CD4-positive, alpha-beta T cell treated with Interleukin-4 for 4 hours (primary cell): ENCODE results near the gene COG5.
"Not testable (repeated sequence)": the region's sequence is repeated elsewhere in the genome, so short reads cannot be mapped to it uniquely, and the experiment has no call there.

ENCODE experiments used
- DNase-seq: peaks from one replicate; pipeline ENCODE4 v3.0.0-alpha.2; 2020

The COG5 gene

DNA sequence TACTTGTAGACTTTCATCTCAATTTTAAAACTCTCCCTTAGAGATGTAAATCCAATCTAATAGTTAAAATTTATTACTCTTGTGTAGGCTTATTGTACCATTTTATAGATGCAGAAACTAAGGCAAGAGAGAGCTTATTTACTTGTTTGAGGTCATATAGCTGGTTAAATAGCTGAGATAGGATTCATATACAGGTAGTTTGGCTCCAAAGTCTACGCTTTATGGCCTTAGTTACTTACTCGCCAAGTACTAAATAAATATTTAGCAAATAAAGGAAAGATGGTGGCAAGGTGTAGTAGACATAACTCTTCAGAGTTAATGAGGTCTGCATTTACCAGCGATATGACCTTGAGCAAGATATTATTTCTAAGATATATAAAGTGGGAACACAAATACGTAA is 308.1 kb downstream of the COG5 start:
- no peak for DNase-seq

- DNase-seq = no peak
These were observed 309.2 kb downstream of the COG5 start for GRCh38 chr7:107254398-107254985.

DNA sequence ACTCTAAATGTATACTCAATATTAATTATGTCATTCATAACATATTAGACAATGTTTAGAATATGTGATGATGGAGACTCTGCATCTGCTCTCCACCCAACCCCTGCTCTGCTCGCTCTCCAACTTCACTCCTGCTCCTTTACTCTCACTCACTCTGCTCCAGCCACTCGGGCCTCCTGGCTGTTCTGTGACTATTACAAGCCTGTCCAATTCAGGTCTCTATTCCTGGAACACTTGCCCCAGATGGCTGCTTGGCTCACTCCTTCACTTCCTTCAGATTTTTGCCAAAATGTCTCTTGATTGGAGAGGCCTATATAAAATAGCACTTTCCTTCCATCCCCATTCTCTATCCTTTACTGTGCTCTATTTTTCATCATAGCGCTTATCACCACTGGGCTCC is 310.1 kb downstream of the COG5 start:
- no peak for DNase-seq

DNA sequence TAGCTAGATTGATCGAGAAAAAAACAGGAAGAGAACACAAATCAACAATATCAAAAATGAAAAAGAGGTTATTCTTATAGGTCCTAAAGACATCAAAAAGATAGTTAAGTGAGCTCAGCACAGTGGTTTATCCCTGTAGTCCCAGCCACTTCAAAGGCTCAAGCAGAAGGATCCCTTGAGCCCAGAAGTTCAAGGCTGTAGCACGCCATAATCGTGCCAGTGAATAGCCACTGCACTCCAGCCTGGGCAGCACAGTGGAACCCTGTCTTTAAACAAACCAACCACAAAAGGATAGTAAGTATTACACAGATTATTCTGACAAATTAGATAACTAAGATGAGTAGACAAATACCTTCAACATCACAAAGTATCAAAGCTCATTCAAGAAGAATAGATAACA is 311.8 kb downstream of the COG5 start:
- DNase-seq = no peak

GRCh38 chr7:107248551-107249316 is 315.0 kb downstream of the COG5 start:
- no peak for DNase-seq

DNA sequence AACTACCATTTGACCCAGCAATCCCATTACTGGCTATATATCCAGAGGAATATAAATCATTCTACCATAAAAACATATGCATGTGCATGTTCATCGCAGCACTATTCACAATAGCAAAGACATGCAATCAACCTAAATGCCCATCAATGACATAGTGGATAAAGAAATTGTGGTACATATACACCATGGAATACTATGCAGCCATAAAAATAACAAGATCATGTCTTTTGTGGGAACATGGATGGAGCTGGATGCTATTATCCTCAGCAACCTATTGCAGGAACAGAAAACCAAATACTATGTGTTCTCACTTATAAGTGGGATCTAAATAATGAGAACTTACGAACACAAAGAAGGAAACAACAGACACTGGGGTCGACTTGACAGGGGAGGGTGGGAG is 316.9 kb downstream of the COG5 start:
- not testable (repeated sequence) for DNase-seq

GRCh38 chr7:107244613-107245012 is 319.1 kb downstream of the COG5 start:
- DNase-seq = no peak

- no peak for DNase-seq
These were observed 321.5 kb downstream of the COG5 start for GRCh38 chr7:107242267-107242666.

DNA sequence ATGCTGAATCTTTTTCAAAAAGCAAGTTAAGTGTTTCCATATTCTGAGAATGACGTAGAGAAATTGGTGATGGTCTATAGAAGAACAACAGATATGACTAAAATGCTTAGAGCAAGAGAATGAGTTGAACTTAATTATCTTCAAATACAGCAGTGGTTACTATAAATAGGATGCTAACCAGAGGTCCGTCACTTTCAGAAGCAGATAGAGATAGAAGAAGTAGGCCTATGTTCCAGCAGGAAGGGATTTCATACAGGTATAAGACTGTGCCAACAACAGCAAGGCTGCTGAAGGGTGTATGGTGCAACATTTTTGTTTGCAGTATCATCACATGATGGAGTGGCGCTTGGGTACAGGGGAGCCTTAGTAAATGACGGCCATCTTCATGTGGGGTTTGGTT is 326.3 kb downstream of the COG5 start:
- DNase-seq = no peak

GRCh38 chr7:107236862-107237261 is 326.9 kb downstream of the COG5 start:
- DNase-seq = no peak

GRCh38 chr7:107234436-107234835 is 329.3 kb downstream of the COG5 start:
- DNase-seq = no peak

DNA sequence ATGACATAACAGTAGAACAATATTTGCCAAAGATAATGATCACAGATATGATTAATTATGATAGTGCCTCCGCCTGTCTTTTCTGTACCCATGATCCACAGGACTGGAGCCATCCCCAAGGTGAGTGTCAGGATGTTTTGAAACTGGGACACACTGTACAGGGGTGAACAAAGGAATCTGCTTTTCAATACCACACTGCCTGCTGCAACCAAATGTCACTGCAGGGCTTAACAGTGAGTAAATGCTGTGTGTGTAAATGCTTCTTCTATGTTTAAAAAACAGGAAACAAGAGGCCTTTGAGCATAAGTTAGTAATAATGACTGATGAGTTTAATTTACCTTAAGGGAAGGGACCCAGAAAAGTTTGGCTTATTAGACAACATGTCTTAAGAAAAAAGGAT is 329.7 kb downstream of the COG5 start:
- no peak for DNase-seq

GRCh38 chr7:107233174-107233573 is 330.5 kb downstream of the COG5 start:
- DNase-seq = no peak

DNA sequence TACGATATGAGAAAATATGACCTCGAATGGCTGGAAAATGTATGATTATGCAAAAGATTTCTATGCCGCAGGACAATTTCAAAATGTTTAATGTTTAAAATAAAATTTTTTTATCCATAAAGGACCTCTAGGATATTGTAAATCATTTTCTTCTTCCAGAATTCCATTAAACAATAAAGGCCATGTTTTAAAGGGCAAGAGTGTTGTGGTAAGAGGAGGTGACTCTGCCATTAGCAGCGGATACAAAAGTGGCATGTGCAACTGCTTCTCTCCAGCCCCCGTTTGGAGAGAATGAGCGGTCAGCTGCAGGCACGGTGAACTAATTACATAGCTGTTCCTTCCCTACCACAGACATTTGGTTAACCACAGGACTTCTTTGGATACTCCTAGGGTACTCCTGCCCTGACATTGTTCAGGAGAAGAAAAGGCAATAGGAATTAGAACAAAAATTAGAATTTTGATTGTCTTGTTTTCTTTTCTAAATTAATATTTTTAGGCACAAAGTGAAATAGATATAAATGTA is 331.1 kb downstream of the COG5 start:
- no peak for DNase-seq

DNA sequence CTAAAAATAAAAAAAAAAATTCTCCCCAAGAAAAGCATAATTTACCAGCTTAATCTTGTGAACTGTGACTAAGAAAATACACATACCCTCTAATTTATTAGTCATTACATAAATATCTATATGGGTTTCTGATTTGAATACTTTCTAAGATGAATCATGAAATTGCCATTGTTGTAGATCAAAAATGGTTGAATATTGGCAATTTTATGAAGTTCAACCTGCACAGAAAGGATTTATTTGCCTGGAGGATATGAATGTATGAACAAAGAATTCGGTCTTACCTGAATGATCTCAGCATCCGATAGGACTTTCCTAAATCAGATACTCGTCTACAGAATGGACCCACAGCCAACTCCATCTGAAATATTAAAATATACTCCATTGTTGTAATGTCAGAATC is 333.4 kb downstream of the COG5 start:
- DNase-seq = no peak

DNA sequence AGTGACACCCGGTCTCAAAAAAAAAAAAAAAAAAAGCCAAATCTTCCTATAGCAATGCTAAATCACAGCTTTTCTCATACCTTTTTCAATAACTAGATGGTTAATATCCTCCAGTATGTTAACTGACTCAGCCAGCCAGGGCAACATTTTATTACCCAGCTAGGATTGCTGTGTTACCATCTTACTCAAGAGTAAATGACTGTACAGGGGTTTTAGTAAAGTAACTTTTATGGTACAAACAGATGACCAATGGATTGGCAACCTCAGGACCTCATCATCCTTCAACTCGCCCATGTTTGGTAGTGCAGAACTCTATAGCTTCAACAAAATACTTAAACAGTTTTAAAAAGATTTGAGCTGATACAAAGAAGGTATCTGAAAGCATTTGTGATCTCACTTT is 335.4 kb downstream of the COG5 start:
- DNase-seq = no peak

GRCh38 chr7:107224374-107225223 is 339.1 kb downstream of the COG5 start:
- no peak for DNase-seq

- DNase-seq = not testable (repeated sequence)
These were observed 342.9 kb downstream of the COG5 start for GRCh38 chr7:107220806-107221205.

DNA sequence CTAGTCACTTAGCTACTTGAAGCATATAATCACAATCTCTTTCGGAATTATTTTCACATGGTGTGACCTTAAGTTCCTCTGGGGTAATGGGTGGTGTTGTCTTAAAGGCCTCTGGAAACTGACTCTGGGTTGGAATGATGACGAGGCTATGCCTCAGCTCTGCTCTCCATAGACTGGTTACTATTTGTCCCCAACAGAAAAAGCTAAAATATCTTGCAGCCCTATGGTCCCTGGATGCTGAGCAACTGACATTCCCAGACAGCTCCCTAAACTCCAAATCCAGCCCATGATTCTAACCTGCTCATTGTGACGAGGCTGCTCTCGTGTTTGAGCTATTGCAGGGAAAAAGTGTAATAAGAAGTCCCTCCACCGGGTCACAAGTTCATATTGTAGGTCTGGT is 343.4 kb downstream of the COG5 start:
- DNase-seq = no peak

DNA sequence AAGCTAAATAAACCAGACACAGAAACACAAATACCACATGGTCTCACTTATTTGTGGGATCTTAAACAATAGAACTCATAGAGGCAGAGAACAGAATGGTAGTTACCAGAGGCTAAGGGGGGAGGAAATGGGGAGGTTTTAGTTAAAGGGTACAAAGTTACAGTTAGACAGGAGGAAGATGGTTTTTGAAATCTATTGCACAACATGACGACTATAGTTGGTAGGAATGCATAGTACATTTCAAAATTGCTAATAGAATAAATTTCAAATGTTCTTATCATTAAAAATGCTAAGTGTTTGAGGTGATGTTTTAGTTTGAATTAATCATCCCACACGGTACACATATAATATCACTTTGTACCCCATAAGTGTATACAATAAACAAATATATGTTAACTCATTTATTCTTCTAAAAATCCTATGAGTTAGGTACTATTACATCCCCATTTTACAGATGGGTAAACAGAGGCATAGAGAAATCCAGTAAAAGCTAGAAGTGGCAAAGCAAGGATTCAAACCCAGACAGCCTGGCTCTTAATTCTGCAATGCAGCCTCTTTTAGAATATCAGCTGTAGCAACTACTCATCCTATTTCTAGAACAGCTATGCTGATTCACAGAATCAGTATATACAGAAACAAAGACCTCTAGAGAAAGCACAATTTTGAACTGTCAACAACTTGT is 344.0 kb downstream of the COG5 start:
- DNase-seq = no peak

DNA sequence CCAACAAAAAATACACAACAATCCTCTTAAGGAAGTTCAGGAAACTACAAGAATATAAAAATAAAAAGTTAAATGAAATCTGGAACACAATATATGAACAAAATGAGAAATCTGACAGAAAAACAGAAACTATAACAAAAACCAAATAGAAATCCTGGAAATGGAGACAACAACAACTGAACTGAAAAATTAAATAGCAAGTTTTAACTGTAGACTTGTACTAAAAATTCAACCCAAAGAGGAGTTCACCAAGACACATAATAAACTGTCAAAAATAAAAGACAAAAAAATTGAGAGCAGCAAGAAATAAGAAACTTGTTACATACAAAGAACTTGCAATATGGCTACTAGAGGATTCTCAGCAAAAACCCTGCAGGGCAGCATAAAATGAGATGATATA is 349.8 kb downstream of the COG5 start:
- DNase-seq = no peak

GRCh38 chr7:107213193-107213788 is 350.4 kb downstream of the COG5 start:
- DNase-seq = no peak

GRCh38 chr7:107212725-107213124 is 351.0 kb downstream of the COG5 start:
- no peak for DNase-seq
